PC-9 (cell line): ENCODE results near the gene TRPV5. TPM values are rescaled to one million over a fixed set of nuclear protein-coding genes. Genes with fewer than 3 reads are reported as not detected.

ENCODE experiments used
- BruUV-seq: library from RNA; stranded (reverse); fragments of 400-500 nt; replicated peaks from 2 replicates; lab custom pipeline; 2021; lab: Mats Ljungman, UMichigan
- CTCF ChIA-PET: fragments of 300-600 bp; sonication (Branson Sonifier 250); formaldehyde crosslinking; loops from one replicate; lab custom pipeline; 2022; ENCODE audit warnings: antibody characterized with exemption; lab: Charles Lee
- POLR2A ChIA-PET: fragments of 300-600 bp; sonication (Branson Sonifier 250); formaldehyde crosslinking; loops from one replicate; lab custom pipeline; 2022; ENCODE audit warnings: antibody characterized with exemption; ENCODE audit not compliant: unreplicated experiment; lab: Charles Lee
- DNase-seq, 2 experiments: peaks; one replicate each; pipeline versions ENCODE4 v3.0.0 to v3.0.0-alpha.2; 2015 to 2022; ENCODE audit warnings: mixed read lengths in 1 of 2
- H2AFZ ChIP-seq: fragments of 200-600 bp; sonication (generic); 2 replicates; pipeline ENCODE4 v1.8.1; 2017; ENCODE audit warnings: antibody characterized with exemption
- H3F3A ChIP-seq: fragments of 200-600 bp; sonication (generic); 2 replicates; pipeline ENCODE4 v1.8.1; 2017; ENCODE audit warnings: antibody characterized with exemption, mild to moderate bottlenecking, low read depth; ENCODE audit not compliant: insufficient read depth
- H3K27ac ChIP-seq: fragments of 200-600 bp; sonication (generic); 2 replicates; pipeline ENCODE4 v1.6.1; 2016; ENCODE audit warnings: mixed run types
- H3K27me3 ChIP-seq: fragments of 200-600 bp; sonication (generic); 2 replicates; pipeline ENCODE4 v1.6.1; 2016; ENCODE audit warnings: low read depth, mixed run types; ENCODE audit not compliant: insufficient read depth
- H3K36me3 ChIP-seq: fragments of 200-600 bp; sonication (generic); 2 replicates; pipeline ENCODE4 v1.6.1; 2016; ENCODE audit warnings: low read depth, mixed run types
- H3K4me1 ChIP-seq: fragments of 200-600 bp; sonication (generic); replicated peaks from 2 replicates; pipeline ENCODE4 v1.6.1; 2016; ENCODE audit warnings: mixed run types; ENCODE audit not compliant: insufficient read depth
- H3K4me2 ChIP-seq: fragments of 200-600 bp; sonication (generic); 2 replicates; pipeline ENCODE4 v1.6.1; 2017; ENCODE audit warnings: mixed run types
- H3K4me3 ChIP-seq: fragments of 200-600 bp; sonication (generic); 2 replicates; pipeline ENCODE4 v1.6.1; 2016; ENCODE audit warnings: mixed run types
- H3K79me2 ChIP-seq: fragments of 200-600 bp; sonication (generic); 2 replicates; pipeline ENCODE4 v1.6.1; 2017; ENCODE audit warnings: low read depth, mixed run types
- H3K9me2 ChIP-seq: fragments of 200-600 bp; sonication (generic); 2 replicates; pipeline ENCODE4 v1.8.1; 2017; ENCODE audit warnings: mild to moderate bottlenecking; ENCODE audit not compliant: insufficient read depth
- H3K9me3 ChIP-seq: fragments of 200-600 bp; sonication (generic); 2 replicates; pipeline ENCODE4 v1.8.1; 2016; ENCODE audit warnings: low read depth; ENCODE audit not compliant: insufficient read depth
- H4K20me1 ChIP-seq: fragments of 200-600 bp; sonication (generic); 2 replicates; pipeline ENCODE4 v1.8.1; 2017; ENCODE audit not compliant: insufficient read depth
- CTCF ChIP-seq: fragments of 200-600 bp; sonication (generic); conservative IDR thresholded peaks from 2 replicates; pipeline ENCODE4 v1.6.1; 2017; ENCODE audit warnings: mixed run types, antibody characterized with exemption, mild to moderate bottlenecking, moderate library complexity
- EZH2 ChIP-seq: fragments of 200-600 bp; sonication (generic); IDR thresholded peaks from 2 replicates; pipeline ENCODE4 v1.8.0; 2017; ENCODE audit warnings: antibody characterized with exemption, low read depth
- intact Hi-C: fragments of 100-400 bp; cut with micrococcal nuclease; formaldehyde crosslinking; loops from one replicate; pipeline ENCODE4 v1.10.0; 2022; ENCODE audit not compliant: unreplicated experiment
- total RNA-seq: library from RNA; stranded (reverse); gene quantifications from 2 replicates; pipeline ENCODE4 v1.2.3, GENCODE V29; 2021

TRPV5 gene
- total RNA-seq, 1 experiment from 2014 or later, result not detected

GRCh38 chr7:142905759-142906158, 27.8 kb downstream of the TRPV5 start:
- Histone ChIP-seq H3K36me3 (no peaks in the 10 kb centered on the region), H3K9me2 (no peaks in the 10 kb centered on the region), H3K4me3 (no peak overlapping the region), H3K27ac (no peak overlapping the region), H3K79me2 (no peaks in the 10 kb centered on the region), H3F3A (peaks cover 14% of the 10 kb centered on the region; the same call in 1 of the 2 replicates), H2AFZ (no peak overlapping the region), H3K4me1 (peaks cover 17% of the 10 kb centered on the region), H3K4me2 (no peak overlapping the region), H3K9me3 (peaks cover 30% of the 10 kb centered on the region), H4K20me1 (no peaks in the 10 kb centered on the region), H3K27me3 (no peaks in the 10 kb centered on the region)
- no peak for TF ChIP-seq EZH2
- TF ChIP-seq CTCF, result no peak
- no TSS peak for BruUV-seq
- DNase-seq, result no peak
- ChIA-PET POLR2A (no interaction called here), CTCF (no interaction called here)
- intact Hi-C loops, result no loop called here

DNA sequence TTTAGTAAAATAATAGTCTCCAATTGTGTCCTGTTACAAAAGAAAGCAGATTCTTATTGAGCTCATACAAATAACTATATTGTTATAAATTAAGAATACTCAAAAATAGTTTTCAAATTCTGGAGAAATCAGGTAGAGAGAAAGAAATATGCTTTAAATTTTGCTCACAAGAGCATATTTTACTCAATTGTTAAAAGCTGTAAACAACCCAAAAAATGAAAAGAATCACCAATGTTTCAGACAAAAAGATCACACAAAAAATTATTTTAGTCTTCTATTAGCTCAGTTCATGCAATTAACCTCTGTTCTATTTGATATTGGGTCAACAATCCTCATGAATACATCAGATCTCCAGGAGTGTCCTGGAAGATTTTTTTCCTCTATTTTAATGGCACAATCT, 29.4 kb downstream of the TRPV5 start:
- Histone ChIP-seq H3K36me3 (no peaks in the 10 kb centered on the region), H4K20me1 (no peaks in the 10 kb centered on the region), H3K4me3 (no peak overlapping the region), H3F3A (no peaks in the 10 kb centered on the region), H3K79me2 (no peaks in the 10 kb centered on the region), H3K27me3 (no peaks in the 10 kb centered on the region), H3K4me2 (no peak overlapping the region), H3K9me3 (peaks cover 30% of the 10 kb centered on the region), H3K9me2 (no peaks in the 10 kb centered on the region), H2AFZ (no peak overlapping the region), H3K4me1 (peaks cover 8% of the 10 kb centered on the region), H3K27ac (no peak overlapping the region)
- TF ChIP-seq EZH2, result no peak
- TF ChIP-seq CTCF, result no peak
- no TSS peak for BruUV-seq
- DNase-seq, result no peak
- ChIA-PET POLR2A (interaction anchor here (0.5 kb wide), 1 partner anchor 93 kb away, joined by 4 read pairs; no protein-coding TSS in a partner anchor), CTCF (no interaction called here)
- intact Hi-C loops, result no loop called here

DNA sequence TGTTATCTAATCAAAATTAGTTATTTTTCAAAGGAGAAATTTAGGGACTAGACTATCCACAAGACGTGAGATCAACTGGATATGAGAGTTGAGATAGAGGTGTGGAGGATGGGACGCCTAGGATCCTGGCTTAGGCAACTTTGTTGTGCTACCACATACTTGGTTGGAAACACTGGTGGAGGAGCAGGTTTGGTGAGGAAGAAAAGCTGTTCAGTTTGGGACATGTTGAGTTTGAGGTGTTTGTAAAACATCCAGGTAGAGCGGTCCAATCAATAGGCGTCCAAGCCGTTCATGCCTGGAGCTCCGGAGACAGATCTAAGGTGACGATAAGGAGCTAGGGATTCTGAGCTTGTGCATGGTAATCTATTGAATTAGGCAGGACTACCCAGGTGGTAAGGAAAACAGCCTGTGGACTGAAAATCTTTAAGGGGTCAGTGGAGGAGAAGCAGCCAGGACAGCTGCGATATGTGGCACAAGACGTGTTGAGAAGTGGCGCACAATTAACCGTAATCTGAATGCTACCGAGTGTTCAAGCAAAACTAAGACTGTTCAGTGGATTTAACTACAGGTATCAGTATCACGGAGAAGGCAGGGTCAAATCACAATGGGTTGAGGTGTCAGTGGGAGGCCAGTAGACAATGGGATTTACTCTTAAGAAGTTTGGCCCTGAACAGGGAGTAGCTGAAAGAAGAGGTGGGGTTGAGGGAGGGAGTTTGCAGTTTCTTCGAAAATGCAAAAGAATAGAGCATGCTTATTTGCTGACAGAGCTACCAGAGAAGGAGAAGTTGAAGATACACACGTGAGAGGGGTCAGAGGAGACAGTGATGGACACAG, 31.9 kb downstream of the TRPV5 start:
- Histone ChIP-seq H3K9me3 (peaks cover 21% of the 10 kb centered on the region), H3K36me3 (no peaks in the 10 kb centered on the region), H3K4me2 (no peak overlapping the region), H3K4me3 (no peak overlapping the region), H3K9me2 (no peaks in the 10 kb centered on the region), H3K79me2 (no peaks in the 10 kb centered on the region), H3F3A (peaks cover 4% of the 10 kb centered on the region; the same call in 1 of the 2 replicates), H3K27me3 (no peaks in the 10 kb centered on the region), H3K27ac (no peak overlapping the region), H3K4me1 (peaks cover 20% of the 10 kb centered on the region), H2AFZ (no peak overlapping the region), H4K20me1 (no peaks in the 10 kb centered on the region)
- no TSS peak for BruUV-seq
- intact Hi-C loops, result no loop called here
- ChIA-PET POLR2A (no interaction called here), CTCF (interaction anchor here (0.7 to 0.8 kb wide), 3 partner anchors 20 to 582 kb away, joined by 3 to 8 read pairs (median 3); no protein-coding TSS in a partner anchor)
- TF ChIP-seq EZH2, result no peak
- TF ChIP-seq CTCF, result no peak
- DNase-seq, result no peak
